Measurements from ENCODE around the gene PDE4D.

The PDE4D gene

DNA sequence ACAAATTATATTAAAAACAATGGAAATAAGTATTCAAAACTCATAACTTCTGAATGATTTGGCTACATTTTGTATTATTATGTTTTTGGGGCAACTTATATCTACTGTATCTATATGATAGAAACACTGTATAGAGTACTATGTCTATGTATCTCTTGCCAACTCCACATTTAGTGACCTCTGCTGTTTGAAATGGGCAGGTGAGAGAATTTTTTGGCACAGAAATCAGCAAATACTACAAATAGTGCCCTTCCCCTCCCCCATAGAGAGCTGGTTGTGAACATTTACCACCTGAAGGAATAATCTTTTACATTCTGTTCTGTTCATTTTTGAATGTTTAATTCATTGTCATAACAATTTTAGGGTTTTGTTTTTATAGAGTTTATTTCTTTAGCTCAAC lies 545.3 kb downstream of the PDE4D start:
- no peak for DNase-seq

DNA sequence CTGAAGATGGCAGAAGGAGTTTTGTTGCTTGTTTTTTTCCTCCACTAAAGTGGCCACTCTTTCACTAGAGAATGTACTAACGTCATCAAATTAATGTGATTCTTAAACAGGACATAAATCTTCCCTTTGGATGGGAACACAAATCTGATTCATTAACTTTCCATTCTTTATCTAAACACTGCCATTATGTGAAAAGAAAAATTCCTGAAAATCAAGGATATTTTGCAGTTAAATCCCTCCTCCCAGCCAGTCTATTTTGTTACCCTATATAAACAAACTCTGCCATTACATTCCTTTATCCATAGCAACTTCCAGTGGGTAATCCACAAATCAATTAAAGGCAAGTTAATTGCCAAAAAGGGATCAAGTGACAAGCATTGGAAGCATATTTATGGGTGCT lies 546.5 kb downstream of the PDE4D start:
- no peak for DNase-seq

DNA sequence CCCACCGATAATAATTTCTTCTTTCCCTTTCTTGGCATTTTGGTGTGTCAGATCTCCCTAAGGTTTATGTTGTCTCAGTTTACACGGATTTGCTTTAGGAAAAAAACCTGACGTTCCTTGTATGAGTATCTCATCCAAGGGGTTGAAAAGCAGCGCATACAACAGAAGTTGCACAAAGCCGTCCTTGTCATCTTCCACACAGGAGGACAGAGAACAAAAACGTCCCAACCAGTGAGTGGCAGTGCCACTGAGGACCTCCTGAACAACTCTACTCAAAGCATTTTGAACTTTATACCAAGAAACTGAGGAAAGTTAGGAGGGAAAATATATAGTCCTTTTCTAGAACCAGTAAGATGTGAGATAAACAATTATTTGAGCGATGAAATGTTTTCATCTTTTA lies 547.0 kb downstream of the PDE4D start:
- DNase-seq, result no peak

DNA sequence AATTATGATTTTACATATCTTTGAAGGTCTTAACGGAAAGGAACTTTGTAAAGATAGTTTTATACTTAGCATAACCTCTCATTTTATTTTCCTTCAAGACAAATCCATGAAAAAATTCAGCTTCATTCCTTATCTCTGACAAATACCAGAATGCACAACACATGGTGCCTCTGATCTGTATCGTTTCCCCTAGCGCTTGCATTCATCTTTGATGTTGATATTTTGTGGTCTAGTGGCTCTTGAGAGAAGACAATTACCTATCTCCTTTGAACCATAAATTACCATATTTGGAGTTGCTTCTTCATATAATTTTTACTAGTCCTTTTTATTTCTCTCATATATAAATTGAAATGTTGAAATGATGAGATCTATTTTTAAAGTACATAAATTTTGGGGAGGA lies 551.3 kb downstream of the PDE4D start:
- no peak for DNase-seq

DNA sequence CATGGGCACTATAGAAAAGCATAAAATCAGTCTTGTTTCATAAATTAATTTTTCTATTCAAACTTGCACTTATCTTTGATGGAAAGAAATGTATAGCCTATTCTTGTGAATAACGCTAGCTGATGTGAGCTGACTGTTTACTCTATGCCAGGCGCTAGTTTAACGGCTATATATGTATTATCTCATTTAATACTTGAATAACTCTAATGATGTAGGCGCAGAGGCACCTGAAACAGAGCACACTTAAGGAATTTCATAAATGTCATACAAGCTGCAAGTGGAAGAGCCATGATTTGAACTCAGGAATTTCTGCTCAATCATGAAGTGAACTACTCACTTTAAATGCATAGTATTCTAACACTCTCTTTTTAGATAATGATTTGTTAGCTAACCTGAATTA lies 551.8 kb downstream of the PDE4D start:
- no peak for DNase-seq

DNA sequence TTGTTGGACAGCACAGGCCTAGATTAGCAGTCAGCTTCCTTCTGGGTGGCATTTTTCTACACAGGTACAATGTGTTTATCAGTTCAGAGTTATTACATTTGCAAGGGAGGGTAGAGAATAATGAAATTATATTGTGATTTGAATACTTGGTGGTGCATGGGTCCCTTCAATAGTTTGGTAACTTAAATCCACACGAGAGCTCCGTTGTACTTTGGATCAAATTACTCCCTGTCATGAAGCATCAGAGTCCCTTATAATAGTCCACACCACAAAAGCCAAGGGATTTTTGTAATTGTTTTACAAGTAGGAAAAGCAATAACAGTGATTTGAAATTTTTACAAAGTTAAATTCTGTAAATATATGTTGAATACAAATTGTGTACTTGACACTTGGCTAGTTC lies 552.4 kb downstream of the PDE4D start:
- no peak for DNase-seq

DNA sequence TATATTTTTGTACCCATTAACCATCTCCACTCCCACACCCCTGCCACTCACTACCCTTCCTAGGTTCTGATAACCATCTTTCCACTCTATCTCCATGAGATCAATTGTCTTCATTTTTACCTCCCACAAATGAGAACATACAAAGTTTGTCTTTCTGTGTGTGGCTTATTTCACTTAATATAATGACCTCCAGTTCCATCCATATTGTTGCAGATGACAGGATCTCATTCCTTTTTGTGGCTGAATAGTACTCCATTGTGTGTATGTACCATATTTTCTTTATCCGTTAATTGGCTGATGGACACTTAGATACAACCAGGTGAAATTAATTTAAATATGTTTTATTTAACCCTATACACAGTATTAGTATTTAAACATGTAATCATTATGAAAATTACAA lies 552.9 kb downstream of the PDE4D start:
- no peak for DNase-seq

DNA sequence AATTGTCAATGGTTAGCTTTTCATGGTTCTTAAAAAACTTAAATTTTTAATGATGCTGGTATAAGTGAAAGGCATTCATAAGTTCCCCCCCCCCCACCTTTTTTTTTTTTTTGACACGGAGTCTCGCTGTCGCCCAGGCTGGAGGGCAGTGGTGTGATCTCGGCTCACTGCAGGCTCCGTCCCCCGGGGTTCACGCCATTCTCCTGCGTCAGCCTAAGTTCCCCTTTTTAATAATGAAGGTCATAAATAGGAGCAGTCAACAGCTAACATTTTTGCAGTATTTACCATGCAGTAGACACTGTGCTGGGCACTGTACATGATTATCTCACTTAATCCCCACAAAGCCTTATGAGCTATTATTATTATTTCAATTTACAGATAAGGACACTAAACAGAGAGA lies 556.3 kb downstream of the PDE4D start:
- DNase-seq, result no peak

DNA sequence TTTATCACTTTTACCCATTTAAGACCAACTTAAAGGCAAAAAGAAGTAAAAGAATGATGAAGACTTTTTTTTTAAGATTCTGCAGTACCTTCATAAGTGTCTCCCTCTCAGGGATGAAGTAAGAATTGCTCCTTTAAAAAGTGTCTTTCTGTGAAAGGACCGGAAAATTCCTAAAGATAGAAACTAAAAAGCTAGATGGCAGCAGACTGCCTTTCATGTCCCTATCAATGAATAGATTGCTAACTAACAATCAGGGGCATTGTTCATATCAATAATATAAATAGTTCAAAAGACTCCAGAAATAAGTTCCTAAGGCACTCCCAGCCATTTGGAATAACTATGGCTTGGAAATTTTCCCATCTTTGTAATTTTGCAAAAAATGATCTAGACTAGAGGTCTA lies 558.0 kb downstream of the PDE4D start:
- no peak for DNase-seq

DNA sequence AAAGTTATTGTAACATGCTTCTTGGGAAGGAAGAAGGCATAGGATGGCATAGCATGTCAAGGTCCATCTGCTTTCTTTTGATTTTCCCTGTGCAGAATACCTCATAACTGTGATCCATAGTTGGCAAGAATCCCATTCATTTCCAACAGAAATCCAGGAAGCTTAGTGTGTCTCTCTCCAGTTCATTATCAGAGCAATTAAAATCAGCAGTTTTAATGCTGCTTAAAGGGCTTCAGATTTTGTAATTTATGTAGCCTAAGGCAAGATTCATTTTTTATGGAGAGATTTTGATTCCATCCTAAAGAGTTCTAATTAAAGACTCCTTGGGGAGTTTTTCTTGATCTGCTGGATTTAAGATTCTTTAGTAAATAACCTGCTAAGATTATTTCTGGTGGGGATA lies 560.1 kb downstream of the PDE4D start:
- DNase-seq, result no peak

DNA sequence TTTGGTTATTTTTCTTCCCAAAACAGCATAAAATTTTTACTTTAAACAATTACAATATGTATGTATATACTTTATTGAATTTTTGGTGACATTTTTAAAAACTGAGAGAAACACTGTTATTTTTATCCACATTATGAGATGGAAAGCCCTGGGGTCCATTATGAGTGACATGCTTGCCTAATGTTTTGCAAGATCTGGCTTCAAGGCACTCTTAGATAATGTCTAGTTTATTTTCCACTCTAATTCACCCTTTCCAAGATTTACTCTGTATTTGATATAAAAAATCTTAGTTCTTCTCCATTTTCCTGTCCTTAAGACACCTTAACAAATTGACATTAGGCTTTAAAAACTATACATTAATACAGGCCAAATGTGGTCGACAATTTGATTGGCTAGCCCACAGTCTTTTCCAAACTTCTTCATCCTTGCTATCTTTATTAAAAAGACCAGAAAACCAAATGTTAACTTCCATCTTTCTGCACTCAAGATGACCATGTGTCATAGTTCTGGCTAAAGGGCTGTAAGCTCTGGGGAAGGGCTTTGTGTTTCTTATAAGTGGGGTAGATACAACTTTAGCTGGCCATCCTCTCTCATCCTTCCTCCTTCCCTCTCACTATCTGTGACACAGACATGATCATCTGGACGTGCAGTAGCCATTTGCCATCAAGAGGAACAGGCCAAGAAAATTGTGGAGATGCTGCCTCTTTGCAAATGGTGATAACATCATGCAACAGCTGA lies 561.1 kb downstream of the PDE4D start:
- no peak for DNase-seq

DNA sequence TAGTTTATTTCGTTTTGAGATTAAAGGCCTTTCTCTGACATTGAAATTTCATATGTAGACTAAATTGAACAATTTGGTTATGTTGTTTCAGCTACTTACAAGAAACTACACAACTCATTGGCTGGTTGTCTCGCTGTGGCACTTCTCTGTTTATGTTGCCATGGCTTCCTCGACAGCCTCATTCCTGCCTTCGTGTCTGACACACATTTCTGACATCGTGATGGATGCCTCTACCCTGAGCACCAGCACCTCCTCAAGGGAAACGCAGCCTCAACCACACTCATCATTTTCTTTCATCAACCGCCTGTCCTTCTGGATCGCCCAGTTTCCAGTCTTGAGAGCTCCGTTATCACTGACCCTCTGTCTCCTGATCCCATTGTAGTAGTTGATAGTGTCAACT lies 562.8 kb downstream of the PDE4D start:
- DNase-seq, result no peak

DNA sequence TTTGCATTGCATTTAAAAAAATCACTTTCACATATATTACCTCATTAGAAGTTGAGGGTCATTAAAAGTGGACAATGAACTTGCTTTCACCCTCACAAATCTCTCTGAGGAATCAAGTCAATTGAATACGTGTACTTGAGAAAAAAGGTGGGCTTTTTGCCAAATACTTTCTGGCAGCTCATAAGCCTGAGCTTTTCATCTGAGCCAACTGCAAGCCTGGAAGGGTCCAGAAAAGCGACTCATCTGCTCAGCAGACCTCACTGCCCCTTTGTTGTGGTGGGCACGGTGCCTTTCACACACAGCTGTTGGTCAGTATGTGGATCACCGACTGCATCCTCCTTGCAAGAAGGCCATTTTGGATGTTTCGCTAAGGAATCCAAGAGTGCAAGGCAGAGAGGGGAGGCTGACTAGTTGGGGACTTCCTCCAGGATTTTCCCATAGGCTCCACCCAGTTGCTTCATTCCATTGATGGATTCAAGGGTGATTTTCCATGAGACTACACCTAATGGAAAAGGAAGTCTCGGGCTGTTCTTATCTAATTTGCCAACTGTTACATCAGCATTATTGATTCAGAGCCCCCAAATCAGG lies 564.7 kb downstream of the PDE4D start:
- DNase-seq, result no peak

DNA sequence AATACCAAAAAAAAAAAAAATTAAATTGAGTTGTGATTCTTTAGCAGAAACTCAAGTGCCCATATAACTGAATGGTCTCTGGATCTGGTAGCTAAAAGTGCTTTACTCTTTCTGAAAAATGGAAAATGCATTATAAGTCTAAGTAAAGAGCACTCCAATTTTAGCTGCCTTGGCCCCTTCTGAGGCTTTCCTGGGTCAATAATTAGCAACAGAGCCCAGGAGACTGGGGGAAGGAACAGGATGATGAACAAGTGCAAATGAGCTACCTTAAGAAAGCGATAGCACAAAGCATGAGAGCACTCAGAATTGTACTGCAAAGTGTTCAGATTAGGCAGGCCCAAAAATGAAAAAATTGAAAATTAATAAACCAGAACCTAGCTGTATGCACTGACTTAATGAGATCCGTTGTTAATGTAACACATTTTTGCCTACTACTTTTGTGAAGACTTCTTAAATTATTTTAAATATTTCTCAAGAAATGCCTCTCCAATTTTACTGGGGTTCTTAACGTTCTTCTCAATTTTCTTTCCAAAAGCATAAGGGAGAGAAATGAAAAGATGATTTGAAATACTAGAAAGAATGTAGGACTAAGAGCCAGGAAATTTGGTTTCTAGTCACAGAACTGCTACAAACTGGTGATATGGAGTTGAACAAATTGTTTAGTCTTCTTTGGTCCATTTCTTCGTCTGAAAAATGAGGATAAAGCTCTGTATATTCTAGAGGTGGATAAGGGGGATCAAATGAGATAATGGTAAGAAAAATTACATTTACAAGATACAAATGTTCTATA lies 566.1 kb downstream of the PDE4D start:
- DNase-seq, result no peak

DNA sequence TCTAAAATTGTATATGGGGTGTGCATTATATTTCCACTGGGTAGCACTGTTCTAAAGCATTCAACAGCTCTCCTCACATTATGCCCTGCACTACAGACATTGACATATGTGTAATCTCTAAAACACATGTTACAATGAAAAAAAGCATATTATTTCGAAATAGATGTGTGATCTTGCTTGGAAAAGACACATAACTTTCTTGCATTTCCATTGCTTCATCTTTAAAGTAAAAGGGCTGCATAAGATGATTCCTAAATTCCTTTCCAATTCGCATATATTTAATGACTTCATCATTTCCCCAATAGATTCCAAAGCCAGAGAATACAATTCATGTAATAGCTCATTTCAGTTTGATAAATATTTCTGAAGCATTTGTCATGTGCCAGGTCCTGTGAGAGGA lies 566.9 kb downstream of the PDE4D start:
- DNase-seq, result no peak

DNA sequence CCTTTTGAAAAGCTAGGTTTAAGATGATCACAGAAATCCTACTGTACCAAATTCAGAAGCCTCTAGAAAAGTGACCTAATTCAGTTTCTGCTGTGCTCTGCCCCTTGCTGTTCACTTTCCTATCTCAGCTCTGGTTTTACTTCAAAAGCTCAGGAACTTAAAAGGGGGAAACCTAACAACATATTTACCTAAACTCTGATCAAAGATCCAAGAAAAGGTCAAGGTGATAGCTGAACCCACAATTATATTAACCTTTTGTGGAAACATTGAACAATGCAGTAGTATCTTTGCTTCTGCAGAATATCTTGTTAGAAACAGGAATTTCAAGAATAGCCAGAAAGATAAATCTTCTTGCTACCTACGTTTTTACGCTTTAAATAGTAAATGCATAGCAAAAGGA lies 568.5 kb downstream of the PDE4D start:
- no peak for DNase-seq

DNA sequence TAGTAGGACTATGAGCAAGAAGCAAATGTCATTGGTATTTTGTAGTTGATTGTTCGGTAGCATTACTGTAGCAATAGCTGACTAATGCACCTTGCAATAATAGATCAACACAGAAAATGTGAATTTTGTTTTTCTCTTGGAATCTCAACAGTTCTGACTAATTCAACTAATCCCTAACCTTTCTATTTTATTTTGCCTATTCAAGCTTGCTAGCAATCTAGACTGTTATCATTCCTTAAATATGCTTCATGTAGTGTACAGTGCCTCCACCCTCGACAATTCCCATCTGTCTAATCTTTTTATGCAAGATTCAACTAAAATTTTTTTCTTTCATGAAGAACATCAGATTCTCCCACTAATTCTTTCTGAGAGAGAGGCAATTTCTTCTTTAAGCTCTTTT lies 570.6 kb downstream of the PDE4D start:
- DNase-seq, result no peak

DNA sequence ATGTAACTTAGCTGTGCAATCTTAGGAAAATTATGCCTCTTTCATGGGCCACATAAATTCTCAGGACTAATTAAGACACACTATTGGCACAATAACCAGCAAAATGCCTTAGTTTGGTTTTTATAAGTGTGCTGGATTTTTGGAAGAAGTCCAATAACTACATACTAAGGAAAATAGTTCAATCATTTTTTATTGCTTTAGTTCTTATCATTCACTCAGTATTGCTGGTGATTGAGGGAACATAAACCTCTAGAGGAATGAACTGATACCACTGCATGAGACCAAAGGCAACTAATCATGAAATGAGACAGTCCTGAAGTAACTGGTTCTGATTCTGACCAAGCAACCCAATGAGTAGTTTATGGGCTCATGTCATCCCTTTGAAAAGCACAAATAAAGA lies 571.5 kb downstream of the PDE4D start:
- no peak for DNase-seq

DNA sequence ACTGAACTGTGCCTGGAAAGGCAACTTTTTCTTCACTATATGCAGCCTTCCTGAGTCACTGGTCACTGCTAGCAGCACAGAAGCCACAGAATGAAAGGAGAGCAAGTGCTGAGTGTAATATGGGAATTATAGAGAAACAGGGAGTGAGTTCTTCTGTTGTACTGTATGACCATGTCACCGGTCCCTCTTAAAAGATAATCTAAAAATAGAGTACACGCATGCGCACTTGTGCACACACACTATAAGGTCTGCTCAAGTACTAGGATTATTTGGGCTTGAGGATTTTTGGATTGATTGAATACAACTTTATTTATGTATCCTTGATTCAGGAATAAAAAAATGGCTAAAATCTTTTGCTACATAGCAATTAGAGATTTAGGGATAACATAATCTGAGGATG lies 571.9 kb downstream of the PDE4D start:
- no peak for DNase-seq

DNA sequence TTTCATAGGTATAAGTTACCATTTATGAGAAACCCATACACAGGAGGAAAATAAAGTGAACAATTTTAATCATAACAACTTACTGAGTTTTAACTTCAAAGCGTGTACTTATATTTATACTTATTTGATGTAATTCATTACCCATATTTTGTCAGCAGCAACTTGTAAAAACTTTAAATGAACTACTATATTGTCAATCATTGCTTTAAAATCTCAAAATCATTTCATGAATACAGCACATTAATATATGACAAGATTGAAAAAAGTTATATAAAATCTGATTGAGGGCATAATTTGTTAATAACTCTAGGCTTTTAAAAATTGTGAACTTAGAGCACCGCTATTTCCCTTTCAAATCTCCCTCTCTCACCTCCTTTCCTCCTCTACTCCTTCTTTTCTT lies 573.1 kb downstream of the PDE4D start:
- no peak for DNase-seq

DNA sequence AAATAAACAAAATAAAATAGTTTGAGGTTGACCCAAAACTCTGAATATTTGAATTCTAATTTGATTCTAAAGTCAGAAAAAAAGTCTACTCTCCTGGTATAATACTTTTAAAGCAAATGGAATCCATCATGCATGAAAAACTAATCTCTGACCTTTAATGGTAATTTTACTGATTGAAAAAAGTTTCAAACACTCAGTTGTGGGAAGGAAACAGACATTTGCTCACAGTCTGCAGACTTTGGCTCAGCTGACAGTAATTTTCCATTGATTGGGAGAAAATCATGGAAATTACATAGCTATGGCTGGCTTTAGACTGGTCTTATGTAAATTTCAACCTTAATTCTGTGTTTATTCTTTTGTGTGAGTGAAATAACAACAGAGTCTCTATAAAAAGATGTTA lies 574.3 kb downstream of the PDE4D start:
- DNase-seq, result no peak

DNA sequence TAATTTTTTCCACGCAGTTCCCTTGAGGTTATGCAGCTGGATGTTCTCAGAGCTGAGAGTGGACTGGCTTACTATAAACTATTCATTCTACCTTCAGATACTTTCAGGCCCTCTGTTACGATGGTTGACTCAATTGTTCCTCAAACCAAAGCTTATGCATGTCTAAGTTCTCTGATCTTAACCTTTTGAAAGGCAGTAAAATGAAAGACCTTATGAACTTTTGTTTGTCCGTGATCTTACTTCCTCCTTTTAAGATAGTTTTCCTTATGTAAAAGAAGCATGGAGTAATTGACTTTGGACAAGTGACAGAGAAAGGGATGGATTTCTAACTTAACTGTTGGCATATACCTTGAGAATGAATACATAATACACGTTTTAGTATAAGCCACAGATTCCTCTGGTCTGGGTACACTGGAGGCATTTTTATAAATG lies 575.7 kb downstream of the PDE4D start:
- no peak for DNase-seq

DNA sequence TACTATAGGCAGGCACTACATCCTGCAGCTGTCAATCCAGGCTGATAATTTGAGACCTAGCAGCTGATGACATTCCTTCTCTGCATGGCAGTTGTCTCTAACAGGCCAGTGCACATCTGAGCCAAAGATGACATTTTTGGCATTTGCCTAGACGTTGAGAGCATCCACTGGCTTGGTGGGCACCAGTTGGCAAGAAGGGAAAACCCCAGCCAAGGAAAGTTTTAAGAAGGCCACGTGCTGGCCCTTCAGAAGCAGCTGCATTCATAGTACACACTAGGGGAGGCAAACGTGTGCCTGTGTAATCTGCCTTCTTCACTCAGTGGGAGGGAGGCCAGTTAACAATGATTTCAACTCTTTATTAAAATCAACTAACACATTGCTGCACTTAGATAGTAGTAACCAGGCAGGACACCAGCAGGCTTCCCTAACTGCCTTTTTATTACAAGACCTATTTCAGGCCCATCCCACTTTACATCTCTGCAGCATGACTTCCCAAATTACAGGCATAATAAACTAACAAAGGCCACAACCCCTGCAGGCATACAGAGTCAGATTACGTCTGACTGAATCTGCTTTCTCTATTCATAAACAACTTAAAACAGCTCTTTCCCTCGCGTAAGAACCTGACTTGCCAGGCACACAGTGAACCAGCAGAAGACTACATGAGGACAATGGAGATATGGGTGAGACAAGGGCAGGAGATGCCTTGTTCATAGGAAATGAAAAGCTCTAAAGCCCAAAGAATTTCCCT lies 576.3 kb downstream of the PDE4D start:
- DNase-seq, result no peak

DNA sequence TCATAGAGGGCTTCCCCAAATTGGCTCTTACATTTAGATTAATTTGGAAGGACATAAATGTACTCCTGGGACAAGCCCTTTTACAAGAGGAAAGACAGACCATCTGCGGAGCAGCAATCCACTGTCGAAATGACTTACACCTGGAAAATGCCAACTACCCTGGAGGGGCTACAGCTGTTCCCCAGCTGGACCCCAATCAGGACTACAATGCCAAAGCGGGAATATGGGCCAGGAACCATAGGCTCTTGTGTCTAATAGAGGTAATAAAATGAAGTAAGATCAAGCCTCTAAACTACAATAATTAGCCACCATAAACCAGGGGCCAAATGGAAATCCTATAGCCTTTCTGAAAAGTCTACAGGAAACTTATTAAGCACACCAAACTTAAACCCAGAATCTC lies 581.3 kb downstream of the PDE4D start:
- DNase-seq, result no peak
